Right forelimb (tissue), 1 donor: ENCODE results near the gene CLCF1.
"Not testable (repeated sequence)": the region's sequence is repeated elsewhere in the genome, so short reads cannot be mapped to it uniquely, and the experiment has no call there.

ENCODE experiments used
- DNase-seq: peaks from one replicate; pipeline ENCODE4 v3.0.0-alpha.2; 2018

CLCF1 gene

DNA sequence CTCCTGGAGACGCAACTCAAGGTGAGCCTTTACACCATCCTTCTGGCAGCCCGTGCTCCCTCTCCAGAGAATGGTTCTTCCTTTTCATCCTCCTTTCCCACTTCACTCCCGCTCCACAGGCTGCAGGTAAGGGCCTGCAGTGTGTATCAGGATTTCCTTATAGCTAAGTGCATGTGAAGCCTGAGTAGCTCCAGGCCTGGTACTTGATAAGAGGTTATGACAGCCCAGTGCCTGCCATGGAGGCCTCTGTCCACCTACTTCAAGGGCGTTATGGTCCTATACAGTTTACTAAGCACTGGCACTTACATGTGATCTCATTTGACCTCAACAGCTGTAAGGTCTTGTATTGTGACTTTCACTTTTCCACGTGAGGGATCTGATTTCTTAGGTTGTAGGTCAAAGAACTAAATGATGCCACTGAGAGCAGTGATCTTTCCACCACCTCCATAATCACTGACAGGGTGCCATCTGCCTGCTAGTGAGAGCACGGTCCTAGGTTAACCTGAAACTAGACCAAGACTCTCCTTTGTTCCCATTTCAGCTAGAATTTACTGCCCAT lies 52.0 kb downstream of the CLCF1 start:
- DNase-seq: no peak

GRCh38 chr11:67320691-67321090 lies 52.7 kb downstream of the CLCF1 start:
- DNase-seq: no peak

DNA sequence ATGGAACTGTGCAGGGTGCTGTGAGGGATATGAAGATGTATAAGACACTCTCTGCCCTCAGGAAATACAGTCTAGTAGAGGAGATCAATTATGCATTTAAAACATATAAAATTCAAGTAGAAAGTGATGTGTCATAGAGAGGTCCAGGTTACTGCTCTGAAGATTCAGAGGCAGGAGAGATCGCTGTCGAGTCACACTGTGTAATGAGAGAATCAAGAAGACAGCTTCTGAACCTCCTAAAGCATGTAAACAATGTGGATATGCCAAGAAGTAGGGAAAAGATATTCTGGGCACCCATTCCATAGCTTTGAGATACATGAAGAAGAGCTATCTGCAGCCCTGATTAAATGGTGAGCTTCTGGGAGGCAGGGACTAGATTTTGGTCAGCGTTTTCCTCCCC lies 53.4 kb downstream of the CLCF1 start:
- DNase-seq: no peak

DNA sequence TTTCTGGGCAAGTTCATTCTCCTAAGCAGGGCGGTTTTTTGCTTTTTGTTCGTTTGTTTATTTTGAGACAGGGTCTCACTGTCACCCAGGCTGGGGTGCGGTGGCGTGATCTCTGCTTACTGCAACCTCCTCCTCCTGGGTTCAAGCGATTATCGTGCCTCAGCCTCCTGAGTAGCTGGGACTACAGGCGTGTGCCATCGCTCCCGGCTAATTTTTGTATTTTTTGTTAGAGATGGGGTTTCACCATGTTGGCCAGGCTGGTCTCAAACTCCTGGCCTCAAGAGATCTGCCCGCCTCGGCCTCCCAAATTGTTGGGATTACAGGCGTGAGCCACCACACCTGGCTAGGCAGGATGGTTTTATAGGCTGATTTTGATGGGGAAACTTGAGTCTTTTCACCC lies 54.5 kb downstream of the CLCF1 start:
- DNase-seq: not testable (repeated sequence)

DNA sequence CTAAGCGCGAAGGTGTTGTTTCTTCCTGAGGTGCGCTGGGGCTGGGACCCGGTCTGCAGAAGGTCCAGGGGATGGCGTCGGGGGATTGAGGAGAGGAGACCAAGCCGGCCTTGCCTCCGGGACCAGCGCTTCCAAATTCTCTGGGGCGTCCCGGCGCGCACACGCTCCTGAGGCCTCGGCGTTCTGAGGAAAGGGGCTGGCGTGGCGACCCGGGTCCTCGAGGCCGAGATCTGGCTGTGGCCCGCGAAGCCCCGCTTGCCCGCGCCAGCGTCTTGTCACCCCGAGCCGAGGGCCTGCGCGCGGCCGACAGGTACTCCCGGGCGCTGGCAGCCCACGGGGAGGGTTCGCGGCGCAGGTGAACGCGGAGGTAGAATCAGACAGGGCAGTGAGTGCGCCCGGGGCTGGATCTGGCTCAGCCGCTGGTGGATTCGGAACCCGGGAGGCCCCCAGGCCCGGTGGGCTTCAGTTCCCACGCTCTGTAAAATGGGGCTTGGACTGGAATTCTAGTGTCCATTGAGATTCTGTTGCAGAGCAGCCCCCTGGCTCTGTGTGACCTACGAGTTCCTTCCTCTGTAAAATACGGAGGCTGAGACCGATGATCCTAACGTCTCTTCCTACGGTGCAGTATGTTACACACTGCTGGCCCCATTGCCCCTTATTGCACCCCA lies 55.4 kb downstream of the CLCF1 start:
- no peak for DNase-seq

DNA sequence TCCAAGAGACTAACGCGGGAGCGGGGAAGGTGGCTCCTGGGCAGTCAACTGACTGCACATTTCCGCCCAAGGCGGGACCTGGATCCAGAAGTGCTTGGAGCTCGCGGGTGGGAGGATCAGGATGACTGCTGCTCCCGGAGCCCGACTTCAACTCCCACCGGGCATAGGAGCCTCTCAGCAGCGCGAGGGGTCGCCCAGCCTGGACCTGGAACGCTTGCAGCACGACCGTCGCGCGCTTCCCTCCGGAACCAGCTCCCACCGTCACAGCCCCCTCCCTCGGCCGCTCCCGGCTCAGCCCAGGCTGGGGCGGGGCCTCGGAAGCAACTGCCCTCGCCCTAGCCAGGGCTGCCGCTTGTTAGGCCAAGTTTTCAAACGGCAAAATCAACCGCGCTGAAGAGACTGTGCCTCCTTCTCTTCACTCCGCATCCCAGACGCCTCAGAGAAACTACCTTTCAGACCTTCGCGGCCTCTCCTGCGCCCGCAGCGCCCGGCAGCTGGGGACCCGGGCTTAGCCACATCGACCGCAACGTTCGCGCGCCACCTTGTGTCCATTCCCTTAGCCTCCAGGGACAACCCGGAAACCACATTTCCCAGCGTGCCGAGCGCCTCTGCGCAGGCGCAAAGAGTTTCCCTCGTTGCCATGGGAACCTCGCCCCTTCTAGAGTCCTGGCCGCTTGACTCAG lies 56.1 kb downstream of the CLCF1 start:
- peak; percentile 99 for DNase-seq

DNA sequence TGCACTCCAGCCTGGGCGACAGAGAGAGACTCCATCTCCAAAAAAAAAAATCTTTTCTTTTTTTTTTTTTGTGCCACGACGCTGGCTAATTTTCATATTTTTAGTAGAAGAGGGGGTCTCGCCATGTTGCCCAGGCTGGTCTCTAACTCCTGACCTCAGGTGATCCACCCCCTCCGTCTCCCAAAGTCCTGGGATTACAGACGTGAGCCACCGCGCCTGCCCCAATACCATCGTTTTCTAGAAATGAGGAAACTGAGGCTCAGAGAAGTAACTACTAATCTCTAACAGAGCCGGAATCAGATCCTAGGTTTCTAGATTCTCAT lies 56.6 kb downstream of the CLCF1 start:
- DNase-seq: no peak

DNA sequence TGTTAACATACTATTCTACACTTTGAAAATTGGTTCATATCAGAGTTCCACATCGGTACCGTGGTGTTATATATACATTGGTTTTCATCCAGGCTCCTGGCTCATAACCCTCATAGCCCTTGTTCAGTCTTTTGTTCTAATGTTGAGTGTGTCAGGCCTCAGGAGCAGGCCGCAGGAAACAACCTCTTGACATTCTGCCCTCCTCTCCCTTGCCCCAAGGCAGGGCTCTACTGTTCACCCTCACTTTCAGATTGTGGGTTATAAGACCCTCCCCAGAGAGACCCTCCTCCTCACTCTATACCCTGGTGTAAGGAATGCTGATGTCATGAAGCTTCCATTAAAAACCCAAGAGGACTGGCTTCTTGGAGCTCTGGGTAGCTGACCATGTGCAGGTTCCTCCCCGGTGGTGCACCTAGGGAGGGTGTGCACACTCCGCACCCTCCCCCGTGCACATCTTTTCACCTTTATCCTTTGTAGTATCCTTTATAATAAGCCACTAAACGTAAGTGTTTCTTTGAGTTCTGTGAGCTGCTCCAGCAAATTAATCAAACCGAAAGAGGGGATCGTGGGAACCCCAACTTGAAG lies 58.0 kb downstream of the CLCF1 start:
- DNase-seq: no peak

- DNase-seq: no peak
Measured at GRCh38 chr11:67314218-67314617, 59.2 kb downstream of the CLCF1 start.
